Stimulated activated naive CD8-positive, alpha-beta T cell treated with anti-CD3 and anti-CD28 coated beads, Interleukin-15, Interleukin-2, amounts not matched to agents 100 U/mL and 50 U/mL, for 24 hours (primary cell): ENCODE data around the gene EPN3.

Experiments used
- ATAC-seq: fragments of 150-1000 bp; cut with Tn5 transposase; one replicate; pipeline ENCODE4 v1.10.0; 2021
- DNase-seq: peaks from one replicate; pipeline ENCODE4 v3.0.0; 2021

The EPN3 gene

GRCh38 chr17:50532452-50533024 lies at the start of gene EPN3:
TSS of gene EPN3 (plus strand) at chr17:50532735. CDS start at chr17:50536557, 3,822 bp downstream.
- ATAC-seq (no peak), DNase-seq (no peak)

- DNase-seq, result no peak
- ATAC-seq, result no peak
Measured at GRCh38 chr17:50483266-50483665, 49.3 kb upstream of the EPN3 start.

DNA sequence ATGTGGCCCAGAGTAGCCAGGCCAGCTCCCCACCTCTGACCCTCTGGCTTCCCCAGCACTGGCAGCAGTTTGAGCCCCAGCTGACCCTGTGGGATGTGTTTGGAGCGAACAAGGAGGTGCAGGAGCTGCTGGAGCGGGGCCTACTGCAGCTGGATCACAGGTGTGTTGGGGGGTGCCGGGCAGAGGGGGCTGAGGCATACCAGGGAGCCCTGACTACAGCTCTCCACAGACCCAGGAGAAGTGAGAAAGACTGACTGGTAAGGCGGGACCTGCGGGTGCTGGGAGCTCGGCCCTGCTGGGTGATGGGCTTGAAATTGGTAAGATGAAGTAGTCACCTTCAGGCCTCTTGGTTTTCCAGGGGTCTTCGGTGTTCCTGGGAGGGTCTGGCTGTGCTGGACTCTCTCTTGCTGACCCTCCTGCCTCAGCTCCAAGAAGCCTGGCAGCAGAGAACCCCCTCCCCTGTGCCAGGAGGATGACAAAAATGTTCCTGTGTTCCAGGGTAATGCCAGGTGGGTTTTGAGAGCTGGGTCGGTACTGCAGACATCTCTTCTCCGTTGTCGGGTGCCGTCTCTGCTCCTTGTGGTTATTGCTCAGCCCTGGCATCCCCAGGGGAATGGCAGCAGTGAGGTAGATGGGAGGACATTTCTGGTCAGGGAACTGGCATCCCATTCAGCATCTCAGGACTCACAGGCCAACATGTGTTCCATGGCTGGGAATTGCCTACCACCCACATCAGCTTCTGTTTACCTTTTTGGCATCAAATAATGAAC lies 48.0 kb upstream of the EPN3 start:
- DNase-seq (no peak), ATAC-seq (no peak)

GRCh38 chr17:50487213-50488096 lies 45.1 kb upstream of the EPN3 start:
- ATAC-seq (peak; percentile 71), DNase-seq (no peak)

DNA sequence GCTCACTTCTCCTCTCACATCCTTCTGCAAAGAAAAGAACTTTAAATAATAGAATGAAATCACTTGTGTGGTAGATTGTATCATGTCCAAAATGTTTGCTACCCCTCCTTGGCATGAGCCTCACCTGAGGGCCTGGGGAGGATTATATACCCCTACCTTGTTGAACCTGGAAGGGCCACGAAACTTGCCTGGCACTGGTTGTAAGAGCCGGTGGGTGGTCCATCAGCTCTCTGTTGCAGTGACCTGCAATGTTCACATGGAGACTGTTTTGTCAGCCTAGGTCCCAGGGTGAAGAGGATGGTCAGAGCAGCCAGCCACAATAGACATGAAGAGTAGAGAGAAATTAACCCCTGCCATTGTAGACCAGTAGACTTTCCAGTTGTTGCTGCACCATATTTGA lies 43.7 kb upstream of the EPN3 start:
- DNase-seq (no peak), ATAC-seq (no peak)

DNA sequence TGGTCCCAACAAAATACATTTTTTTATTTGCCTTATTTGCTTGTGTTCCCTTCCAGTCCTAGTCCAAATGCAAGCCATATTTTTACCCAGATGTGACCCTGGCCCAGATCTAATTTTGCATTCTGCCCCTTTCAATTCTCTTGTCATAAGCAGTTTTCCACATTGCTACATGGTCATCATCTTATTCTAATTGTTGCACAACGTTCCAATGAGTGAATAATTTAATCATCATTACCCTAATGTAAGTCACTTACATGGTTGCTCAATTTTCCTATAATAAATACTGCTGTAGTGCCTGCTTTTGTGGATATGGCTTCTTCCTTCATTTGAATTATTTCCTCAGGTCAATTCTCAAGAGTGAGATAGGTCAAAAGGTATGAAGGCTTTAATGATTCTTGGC lies 41.0 kb upstream of the EPN3 start:
- ATAC-seq, result no peak

DNA sequence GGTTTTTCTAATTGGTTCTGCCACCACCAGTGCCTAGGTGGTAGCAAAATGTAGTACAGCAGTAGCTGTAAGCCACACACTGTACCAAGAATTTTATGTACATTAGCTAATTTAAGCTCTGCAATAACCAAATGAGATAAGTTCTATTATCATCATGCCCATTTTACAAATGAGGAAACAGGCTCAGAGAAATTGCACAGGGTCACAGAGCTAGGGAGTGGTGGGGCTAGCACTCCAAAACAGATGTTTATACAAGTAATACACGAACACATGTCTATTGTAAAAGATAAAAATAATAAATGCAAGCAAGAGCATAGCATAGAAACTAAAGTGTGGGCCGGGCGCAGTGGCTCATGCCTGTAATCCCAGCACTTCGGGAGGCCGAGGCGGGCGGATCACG lies 40.3 kb upstream of the EPN3 start:
- DNase-seq (no peak), ATAC-seq (no peak)

More for the DNA sequence above, 41.0 kb upstream of the EPN3 start:
- DNase-seq, result no peak

- ATAC-seq (no peak), DNase-seq (no peak)
Measured at GRCh38 chr17:50493744-50494143, 38.8 kb upstream of the EPN3 start.

DNA sequence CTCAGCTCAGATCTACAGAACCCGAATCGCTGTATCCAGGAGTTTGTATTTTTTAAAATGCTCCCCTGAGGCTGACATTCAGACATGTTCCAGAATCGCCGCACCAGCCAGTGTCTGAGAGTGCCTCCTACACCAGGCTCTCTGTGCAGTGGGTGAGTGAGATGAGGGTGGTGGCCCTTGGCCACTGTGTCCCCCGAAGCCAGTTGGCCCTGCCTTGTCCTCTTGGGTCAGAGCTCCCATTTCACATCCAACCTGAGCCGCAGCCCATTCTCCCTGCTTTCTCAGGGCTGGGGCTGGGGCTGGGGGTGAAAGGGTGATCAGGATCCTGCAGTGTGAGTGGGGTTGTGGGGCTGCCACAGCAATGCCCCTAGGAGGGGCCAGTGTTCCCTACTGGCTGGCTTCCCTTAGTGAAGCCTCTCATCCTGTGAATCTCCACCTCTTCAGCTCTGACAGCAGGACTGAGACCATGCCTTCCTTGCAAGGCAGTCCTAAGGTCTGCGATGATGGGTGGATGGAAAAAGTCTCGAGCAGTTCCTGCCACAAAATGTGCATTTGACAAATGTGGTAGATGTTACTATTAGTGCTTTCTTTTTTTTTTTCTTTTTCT lies 37.2 kb upstream of the EPN3 start:
- ATAC-seq, result no peak

GRCh38 chr17:50495918-50496317 lies 36.6 kb upstream of the EPN3 start:
- no peak for ATAC-seq
- no peak for DNase-seq

More for the DNA sequence above, 37.2 kb upstream of the EPN3 start:
- no peak for DNase-seq

DNA sequence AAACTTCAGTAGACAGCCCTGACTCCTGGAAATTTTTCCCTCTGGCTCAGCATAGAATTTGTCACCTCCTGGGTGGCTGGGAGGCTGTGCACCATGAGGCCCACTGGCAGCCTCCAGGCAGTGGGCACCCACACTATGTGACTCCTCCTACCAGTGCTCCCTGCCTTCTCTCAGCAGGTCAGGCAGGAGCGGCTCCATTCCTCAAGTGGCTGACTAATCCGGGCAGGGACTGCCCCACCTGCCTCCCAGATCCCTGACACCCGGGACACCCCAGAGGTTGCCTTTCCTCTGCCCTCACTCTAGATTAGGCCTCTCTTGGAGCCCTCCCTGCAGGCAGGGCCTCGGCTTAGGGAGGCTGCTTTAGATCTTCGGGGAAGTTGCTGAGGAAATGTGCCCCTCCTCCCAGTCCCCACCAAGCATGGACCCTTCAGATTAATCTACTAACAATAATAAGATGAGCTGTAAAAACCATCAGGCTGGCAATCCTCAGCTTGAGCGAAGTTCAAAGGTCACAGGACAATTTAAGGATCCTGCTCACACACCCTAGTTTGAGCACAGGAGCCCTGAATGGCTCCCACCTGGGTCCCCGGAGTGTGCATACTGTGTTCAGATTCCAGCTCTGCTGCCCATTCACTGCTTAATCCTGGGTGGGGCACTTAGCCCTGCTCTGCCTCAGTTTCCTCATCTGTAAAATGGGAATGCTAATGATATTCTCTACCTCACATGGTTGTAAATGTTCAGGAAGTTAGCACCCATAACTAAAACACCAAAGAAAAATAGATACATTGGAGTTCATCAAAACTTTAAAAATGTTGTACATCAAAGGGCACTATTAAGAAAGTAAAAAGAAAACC lies 34.3 kb upstream of the EPN3 start:
- no peak for DNase-seq
- no peak for ATAC-seq

DNA sequence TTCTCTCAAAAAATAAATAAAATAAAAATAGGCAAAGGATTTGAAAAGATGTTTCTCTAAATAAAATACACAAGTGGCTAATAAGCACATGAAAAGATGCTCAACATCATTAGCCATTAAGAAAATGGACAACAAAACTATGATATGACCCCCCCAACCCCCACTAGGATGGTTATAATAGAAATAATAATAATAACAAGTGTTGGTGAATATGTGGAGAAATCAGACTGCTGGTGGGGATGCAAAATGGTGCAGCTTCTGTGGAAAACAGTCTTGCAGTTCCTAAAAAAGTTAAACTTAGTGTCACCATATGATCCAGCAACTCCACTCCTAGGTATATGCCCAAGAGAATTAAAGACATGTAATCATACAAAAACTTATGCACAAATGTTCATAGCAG lies 33.3 kb upstream of the EPN3 start:
- DNase-seq, result no peak
- ATAC-seq, result no peak

DNA sequence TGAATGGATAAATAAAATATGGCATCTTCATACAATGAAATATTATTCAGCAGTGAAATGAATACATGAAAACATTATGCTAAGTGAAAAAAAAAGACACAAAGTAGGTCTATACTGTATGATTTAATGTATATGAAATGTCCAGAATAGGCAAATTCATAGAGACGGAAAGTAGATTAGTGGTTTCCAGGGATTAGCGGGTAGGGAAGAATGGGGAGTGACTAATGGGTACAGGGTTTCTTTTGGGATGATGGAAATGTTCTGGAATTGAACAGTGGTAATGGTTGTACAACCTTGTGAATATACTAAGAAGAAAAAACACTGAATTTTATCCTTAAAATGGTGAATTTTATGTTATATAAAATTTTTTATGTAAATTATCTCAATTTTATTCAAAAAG lies 32.8 kb upstream of the EPN3 start:
- ATAC-seq (no peak), DNase-seq (no peak)

DNA sequence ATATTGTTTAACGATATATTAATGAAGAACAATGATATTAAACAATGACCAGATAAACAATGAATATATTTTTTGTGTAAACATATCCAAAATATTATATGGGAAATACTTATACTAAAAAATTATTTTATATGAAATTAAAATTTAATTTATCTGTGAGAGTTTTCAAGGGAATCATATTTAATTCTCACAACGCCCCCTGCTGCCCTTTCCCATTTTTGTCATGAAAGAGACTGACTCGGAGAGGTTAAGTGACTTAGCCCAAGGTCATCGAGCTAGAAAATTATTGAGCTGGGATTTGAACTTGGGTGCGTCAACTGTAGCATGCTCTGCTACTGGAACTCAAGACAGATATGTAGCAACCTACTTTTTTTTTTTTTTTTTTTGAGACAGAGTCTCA lies 31.5 kb upstream of the EPN3 start:
- DNase-seq (peak; percentile 56), ATAC-seq (no peak)

DNA sequence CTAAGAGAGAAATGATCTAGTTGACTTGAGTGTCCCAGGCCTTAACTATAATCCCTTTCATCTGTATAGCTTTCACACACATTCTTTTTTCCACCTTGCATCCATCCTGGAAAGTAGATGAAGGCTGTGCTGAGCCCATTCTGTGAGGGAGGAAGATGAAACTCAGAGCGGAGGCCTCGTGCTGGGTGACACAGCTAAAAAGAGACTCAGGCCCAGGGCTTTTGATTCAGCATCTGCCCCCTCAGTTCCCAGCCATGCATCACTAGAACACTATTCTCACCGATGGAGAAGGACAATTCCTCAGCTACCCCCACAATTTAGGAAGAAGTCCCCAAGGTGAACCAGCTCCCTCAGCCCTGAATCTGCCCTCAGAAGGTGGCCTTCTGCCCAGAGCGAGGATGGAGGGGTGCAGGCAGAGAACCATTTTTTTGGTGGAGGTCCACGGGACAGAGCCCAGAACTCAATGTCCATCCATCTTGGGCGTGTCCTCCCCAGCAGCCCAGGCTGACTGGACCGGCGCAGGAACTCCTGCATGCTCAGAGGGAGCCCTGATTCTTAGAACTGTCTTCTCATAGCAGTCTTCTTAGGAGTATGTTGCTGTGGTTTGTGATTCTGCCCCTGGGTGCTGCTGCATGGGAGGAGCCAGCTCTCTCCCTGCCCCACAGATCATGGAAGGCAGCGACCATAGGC lies 30.1 kb upstream of the EPN3 start:
- peak; percentile 15 for ATAC-seq

DNA sequence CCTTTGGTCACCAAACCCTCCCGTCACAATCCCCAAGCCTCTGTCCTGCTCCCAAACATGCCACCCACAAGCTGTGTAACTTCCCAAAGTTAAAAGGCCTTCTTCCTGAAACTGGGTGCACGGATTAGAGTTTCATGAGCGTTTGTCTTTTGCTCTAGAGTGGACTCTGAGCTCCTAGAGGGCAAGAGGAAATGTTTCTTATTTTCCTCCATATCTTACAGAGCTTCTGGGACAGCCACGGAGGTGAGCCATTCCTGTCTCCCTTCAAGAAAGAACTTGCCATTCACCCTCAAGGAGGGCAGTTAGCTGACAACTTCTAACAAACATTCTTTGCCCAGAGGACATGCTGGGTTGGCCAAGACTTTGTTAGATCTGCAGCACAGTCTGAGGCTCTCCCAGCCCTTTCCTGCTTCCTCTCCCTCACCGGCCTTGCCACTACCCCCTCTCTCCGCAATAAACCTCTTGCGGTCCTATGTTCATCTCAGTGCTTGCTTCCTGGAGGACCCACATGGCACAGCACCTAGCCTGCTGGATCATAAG lies 26.9 kb upstream of the EPN3 start:
- ATAC-seq, result no peak
- DNase-seq, result no peak

More for the DNA sequence above, 30.1 kb upstream of the EPN3 start:
- DNase-seq, result no peak

GRCh38 chr17:50506298-50506697 lies 26.2 kb upstream of the EPN3 start:
- ATAC-seq (no peak), DNase-seq (no peak)

DNA sequence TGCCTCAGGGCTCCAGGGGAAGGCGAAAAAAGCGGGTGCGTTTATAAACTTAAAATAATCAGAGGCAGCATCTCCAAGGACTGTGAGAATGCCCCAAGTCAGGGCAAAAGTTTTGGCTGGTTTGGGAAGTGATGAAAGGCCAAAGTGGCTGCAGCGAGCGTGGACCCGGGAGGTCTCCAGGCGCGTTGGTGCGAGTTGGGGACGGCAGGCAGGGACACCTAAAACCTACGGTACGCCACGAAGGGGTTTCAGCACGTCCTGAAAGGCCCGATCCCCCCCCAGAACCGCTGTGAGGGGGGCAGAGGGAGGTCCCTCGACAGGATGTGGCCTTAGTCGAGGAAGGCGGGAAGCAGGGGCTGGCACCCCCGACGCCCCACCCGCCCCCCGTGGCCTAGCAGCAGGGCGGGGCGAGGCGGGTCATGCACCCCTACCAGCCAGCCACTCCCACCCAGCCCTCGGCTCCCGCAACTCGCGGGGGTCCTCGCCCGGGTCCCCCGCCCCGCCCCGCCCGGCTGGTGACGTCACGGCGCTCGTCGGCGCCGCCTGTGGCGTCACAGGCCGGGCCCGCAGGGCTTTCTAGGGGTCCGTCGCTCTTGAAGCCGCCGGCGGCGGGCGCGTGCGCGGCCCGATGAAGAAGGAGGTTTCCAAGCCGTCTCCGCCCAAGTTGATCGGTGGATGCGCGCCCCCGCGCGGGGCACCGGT lies 24.5 kb upstream of the EPN3 start, which contains the start of gene MYCBPAP:
MYCBPAP (plus strand) TSS at position 569 of the 702 bp plus-strand sequence. CDS start 236 bp downstream, outside the sequence.
- peak; percentile 87 for DNase-seq
- ATAC-seq, result peak; percentile 75

- DNase-seq (no peak), ATAC-seq (no peak)
Measured at GRCh38 chr17:50508573-50509460, 23.7 kb upstream of the EPN3 start.
